Measurements from ENCODE around the gene CDKN2AIPNL. TPM values are rescaled to one million over a fixed set of nuclear protein-coding genes. Genes with fewer than 3 reads are reported as not detected.
A peak's percentile ranks its signal among the peaks of the same experiment; 100 is the strongest.

CDKN2AIPNL gene
- total RNA-seq, 1 experiment from 2014 or later, result 35.3 TPM

- intact Hi-C loops (cut with micrococcal nuclease; ENCODE audit: unreplicated experiment), result no loop called here
- TF ChIP-seq EZH2 (IDR thresholded peaks at IDR 0.05; ENCODE audit: low read depth), result no peak
- TF ChIP-seq CTCF (conservative IDR thresholded peaks at IDR 0.05), result no peak
- no peak for DNase-seq
- Histone ChIP-seq H3K4me1 (replicated peaks; ENCODE audit: insufficient read depth) (no peaks in the 10 kb centered on the region), H3K79me2 (ENCODE audit: low read depth) (no peaks in the 10 kb centered on the region), H3K4me3 (no peak overlapping the region), H3K27ac (no peak overlapping the region), H3K4me2 (no peak overlapping the region), H4K20me1 (ENCODE audit: insufficient read depth) (no peaks in the 10 kb centered on the region), H3K27me3 (ENCODE audit: insufficient read depth, low read depth) (no peaks in the 10 kb centered on the region), H3K36me3 (ENCODE audit: low read depth) (no peaks in the 10 kb centered on the region), H3K9me2 (ENCODE audit: insufficient read depth) (no peaks in the 10 kb centered on the region), H3F3A (ENCODE audit: insufficient read depth, low read depth) (no peaks in the 10 kb centered on the region), H3K9me3 (ENCODE audit: insufficient read depth, low read depth) (no peaks in the 10 kb centered on the region), H2AFZ (no peak overlapping the region)
- ChIA-PET CTCF (no interaction called here), POLR2A (ENCODE audit: unreplicated experiment) (interaction anchor here (0.6 kb wide), 1 partner anchor 35 kb away, joined by 3 read pairs; no protein-coding TSS in a partner anchor)
- BruUV-seq (replicated peaks), result no TSS peak
These were observed 6.0 kb upstream of the CDKN2AIPNL start for GRCh38 chr5:134417707-134418106.

- Histone ChIP-seq H3K27ac (no peak overlapping the region), H3K4me3 (no peak overlapping the region), H3K79me2 (ENCODE audit: low read depth) (peaks cover 24% of the 10 kb centered on the region), H3F3A (ENCODE audit: insufficient read depth, low read depth) (no peaks in the 10 kb centered on the region), H3K9me2 (ENCODE audit: insufficient read depth) (no peaks in the 10 kb centered on the region), H3K36me3 (ENCODE audit: low read depth) (no peaks in the 10 kb centered on the region), H3K4me1 (replicated peaks; ENCODE audit: insufficient read depth) (peaks cover 16% of the 10 kb centered on the region), H3K4me2 (no peak overlapping the region), H3K27me3 (ENCODE audit: insufficient read depth, low read depth) (no peaks in the 10 kb centered on the region), H4K20me1 (ENCODE audit: insufficient read depth) (no peaks in the 10 kb centered on the region), H2AFZ (no peak overlapping the region), H3K9me3 (ENCODE audit: insufficient read depth, low read depth) (no peaks in the 10 kb centered on the region)
- CTCF ChIA-PET, result no interaction called here
- intact Hi-C loops (cut with micrococcal nuclease; ENCODE audit: unreplicated experiment), result no loop called here
- DNase-seq, result no peak
- POLR2A ChIA-PET (ENCODE audit: unreplicated experiment), result interaction anchor here (0.7 kb wide), 1 partner anchor 93 kb away, joined by 4 read pairs; no protein-coding TSS in a partner anchor
- TF ChIP-seq CTCF (conservative IDR thresholded peaks at IDR 0.05), result no peak
- TF ChIP-seq EZH2 (IDR thresholded peaks at IDR 0.05; ENCODE audit: low read depth), result no peak
- no TSS peak for BruUV-seq (replicated peaks)
These were observed 1.4 kb upstream of the CDKN2AIPNL start for GRCh38 chr5:134413046-134413445.

GRCh38 chr5:134411228-134411545 lies 494 bp downstream of the CDKN2AIPNL start:
- POLR2A ChIA-PET (ENCODE audit: unreplicated experiment), result interaction anchor here (0.6 to 0.7 kb wide), 3 partner anchors 29 to 98 kb away, joined by 3 to 10 read pairs (median 3); no protein-coding TSS in a partner anchor
- H3K9me3 ChIP-seq (ENCODE audit: insufficient read depth, low read depth), result no peaks in the 10 kb centered on the region

More at GRCh38 chr5:134411228-134411545, 494 bp downstream of the CDKN2AIPNL start:
- TF ChIP-seq EZH2 (IDR thresholded peaks at IDR 0.05; ENCODE audit: low read depth), result no peak
- TF ChIP-seq CTCF (conservative IDR thresholded peaks at IDR 0.05), result no peak
- CTCF ChIA-PET, result interaction anchor here (1.0 to 1.1 kb wide), 2 partner anchors 92 to 116 kb away, joined by 3 read pairs; no protein-coding TSS in a partner anchor
- Histone ChIP-seq H3K9me2 (ENCODE audit: insufficient read depth) (no peaks in the 10 kb centered on the region), H3K36me3 (ENCODE audit: low read depth) (no peaks in the 10 kb centered on the region), H3K4me2 (peak overlapping the region; percentile 98), H2AFZ (peak overlapping the region; percentile 88), H3K27ac (no peak overlapping the region), H3K4me3 (peak overlapping the region; percentile 98), H3K27me3 (ENCODE audit: insufficient read depth, low read depth) (no peaks in the 10 kb centered on the region), H3F3A (ENCODE audit: insufficient read depth, low read depth) (no peaks in the 10 kb centered on the region), H4K20me1 (ENCODE audit: insufficient read depth) (no peaks in the 10 kb centered on the region), H3K79me2 (ENCODE audit: low read depth) (peaks cover 24% of the 10 kb centered on the region), H3K4me1 (replicated peaks; ENCODE audit: insufficient read depth) (peaks cover 16% of the 10 kb centered on the region)
- no TSS peak for BruUV-seq (replicated peaks)
- DNase-seq, result no peak
- intact Hi-C loops (cut with micrococcal nuclease; ENCODE audit: unreplicated experiment), result loop anchor here (1.0 to 2.0 kb wide), 3 partner anchors 101 to 166 kb away; no protein-coding TSS in a partner anchor
